ENCODE results near the gene B3GAT1.

B3GAT1 gene

GRCh38 chr11:134355136-134355535 is 56.9 kb downstream of the B3GAT1 start:
- H3K27me3 ChIP-seq (replicated peaks; ENCODE audit: insufficient read depth, low read length): no peaks in the 10 kb centered on the region
- H3K9ac ChIP-seq (ENCODE audit: low read length): no peak overlapping the region
- DNase-seq: no peak
- no peak overlapping the region for H3K4me3 ChIP-seq (ENCODE audit: low read length)
- no peak for TF ChIP-seq EZH2phosphoT487 (IDR thresholded peaks at IDR 0.05; ENCODE audit: low read length)
- TF ChIP-seq EZH2 (optimal IDR thresholded peaks at IDR 0.05; ENCODE audit: low read depth, low read length): no peak
- TF ChIP-seq CTCF (IDR thresholded peaks at IDR 0.05; ENCODE audit: low read length): no peak
- H3K4me1 ChIP-seq (ENCODE audit: low read length): no peaks in the 10 kb centered on the region
- H3K79me2 ChIP-seq (ENCODE audit: low read length): no peaks in the 10 kb centered on the region
- no peaks in the 10 kb centered on the region for H3K9me2 ChIP-seq (replicated peaks; ENCODE audit: insufficient read depth, low read length)
- no peaks in the 10 kb centered on the region for H3K9me3 ChIP-seq (replicated peaks; ENCODE audit: insufficient read depth, low read length)
- no peaks in the 10 kb centered on the region for H4K20me1 ChIP-seq (ENCODE audit: insufficient read depth, low read length)
- H3K4me2 ChIP-seq (ENCODE audit: low read depth, low read length): no peak overlapping the region
- H3K36me3 ChIP-seq (replicated peaks; ENCODE audit: insufficient read depth, low read length): no peaks in the 10 kb centered on the region
- no peak overlapping the region for H2AFZ ChIP-seq (ENCODE audit: low read length)
- no peak overlapping the region for H3K27ac ChIP-seq (ENCODE audit: low read length)
- H3F3A ChIP-seq (ENCODE audit: insufficient read depth, low read length): no peaks in the 10 kb centered on the region

GRCh38 chr11:134352111-134352510 is 59.9 kb downstream of the B3GAT1 start:
- Histone ChIP-seq H3K9ac (ENCODE audit: low read length) (no peak overlapping the region), H2AFZ (ENCODE audit: low read length) (no peak overlapping the region), H4K20me1 (ENCODE audit: insufficient read depth, low read length) (no peaks in the 10 kb centered on the region), H3K27ac (ENCODE audit: low read length) (no peak overlapping the region), H3K27me3 (replicated peaks; ENCODE audit: insufficient read depth, low read length) (no peaks in the 10 kb centered on the region), H3K4me1 (ENCODE audit: low read length) (no peaks in the 10 kb centered on the region), H3K4me3 (ENCODE audit: low read length) (no peak overlapping the region), H3K79me2 (ENCODE audit: low read length) (no peaks in the 10 kb centered on the region), H3K4me2 (ENCODE audit: low read depth, low read length) (no peak overlapping the region), H3K9me2 (replicated peaks; ENCODE audit: insufficient read depth, low read length) (no peaks in the 10 kb centered on the region), H3F3A (ENCODE audit: insufficient read depth, low read length) (no peaks in the 10 kb centered on the region), H3K36me3 (replicated peaks; ENCODE audit: insufficient read depth, low read length) (no peaks in the 10 kb centered on the region), H3K9me3 (replicated peaks; ENCODE audit: insufficient read depth, low read length) (no peaks in the 10 kb centered on the region)
- no peak for TF ChIP-seq CTCF (IDR thresholded peaks at IDR 0.05; ENCODE audit: low read length)
- TF ChIP-seq EZH2phosphoT487 (IDR thresholded peaks at IDR 0.05; ENCODE audit: low read length): no peak
- TF ChIP-seq EZH2 (optimal IDR thresholded peaks at IDR 0.05; ENCODE audit: low read depth, low read length): no peak
- DNase-seq: no peak

- H3K79me2 ChIP-seq (ENCODE audit: low read length): no peaks in the 10 kb centered on the region
- no peak overlapping the region for H3K9ac ChIP-seq (ENCODE audit: low read length)
- no peaks in the 10 kb centered on the region for H3K36me3 ChIP-seq (replicated peaks; ENCODE audit: insufficient read depth, low read length)
- H4K20me1 ChIP-seq (ENCODE audit: insufficient read depth, low read length): no peaks in the 10 kb centered on the region
- no peak overlapping the region for H2AFZ ChIP-seq (ENCODE audit: low read length)
- no peaks in the 10 kb centered on the region for H3K9me2 ChIP-seq (replicated peaks; ENCODE audit: insufficient read depth, low read length)
- no peaks in the 10 kb centered on the region for H3K27me3 ChIP-seq (replicated peaks; ENCODE audit: insufficient read depth, low read length)
- no peak overlapping the region for H3K27ac ChIP-seq (ENCODE audit: low read length)
- no peaks in the 10 kb centered on the region for H3K9me3 ChIP-seq (replicated peaks; ENCODE audit: insufficient read depth, low read length)
- H3F3A ChIP-seq (ENCODE audit: insufficient read depth, low read length): no peaks in the 10 kb centered on the region
- TF ChIP-seq EZH2phosphoT487 (IDR thresholded peaks at IDR 0.05; ENCODE audit: low read length) (no peak), EZH2 (optimal IDR thresholded peaks at IDR 0.05; ENCODE audit: low read depth, low read length) (no peak), CTCF (IDR thresholded peaks at IDR 0.05; ENCODE audit: low read length) (no peak)
- H3K4me1 ChIP-seq (ENCODE audit: low read length): no peaks in the 10 kb centered on the region
- H3K4me3 ChIP-seq (ENCODE audit: low read length): no peak overlapping the region
- DNase-seq: no peak
- no peak overlapping the region for H3K4me2 ChIP-seq (ENCODE audit: low read depth, low read length)
These were observed 61.7 kb downstream of the B3GAT1 start for GRCh38 chr11:134350381-134350780.
